Mesothelial cell of epicardium (in vitro differentiated cells): Measurements from ENCODE around the gene ADAR. TPM values are rescaled to one million over a fixed set of nuclear protein-coding genes. Genes with fewer than 3 reads are reported as not detected.

ENCODE experiments used
- DNase-seq, 2 experiments: peaks; one replicate each; pipeline ENCODE4 v3.0.0; 2021; ENCODE audit warnings: low spot score in 2 of 2; ENCODE audit not compliant: unreplicated experiment in 2 of 2
- H3K27ac Mint-ChIP-seq: 2 replicates; pipeline ENCODE4 v1.8.0; 2021; ENCODE audit warnings: mixed read lengths
- H3K27me3 Mint-ChIP-seq: 2 replicates; pipeline ENCODE4 v1.8.0; 2021; ENCODE audit warnings: low read depth, mixed read lengths
- H3K36me3 Mint-ChIP-seq: 2 replicates; pipeline ENCODE4 v1.8.0; 2021; ENCODE audit warnings: mixed read lengths
- H3K4me1 Mint-ChIP-seq: 2 replicates; pipeline ENCODE4 v1.8.0; 2021; ENCODE audit warnings: mixed read lengths
- H3K4me3 Mint-ChIP-seq: 2 replicates; pipeline ENCODE4 v1.8.0; 2021; ENCODE audit warnings: mild to moderate bottlenecking, moderate library complexity, mixed read lengths
- H3K9me3 Mint-ChIP-seq: 2 replicates; pipeline ENCODE4 v1.8.0; 2021; ENCODE audit warnings: mixed read lengths
- CTCF ChIP-seq: fragments of 200-600 bp; sonication (generic); IDR thresholded peaks from one replicate; pipeline ENCODE4 v1.5.0; 2021; ENCODE audit warnings: antibody characterized with exemption; ENCODE audit not compliant: unreplicated experiment
- total RNA-seq: library from RNA; stranded (reverse); gene quantifications from 3 replicates; pipeline ENCODE4 v1.2.1, GENCODE V29; 2021

Gene ADAR
- total RNA-seq, 1 donor from 2014 or later, result 229 TPM

GRCh38 chr1:154547105-154547732, 60.8 kb downstream of the ADAR start:
- peaks cover 16% of the 10 kb centered on the region for H3K27me3 Mint-ChIP-seq
- no peak for DNase-seq
- H3K27ac Mint-ChIP-seq, result peak overlapping the region; percentile 71
- H3K4me1 Mint-ChIP-seq, result peaks cover 26% of the 10 kb centered on the region
- no peak overlapping the region for H3K4me3 Mint-ChIP-seq
- TF ChIP-seq CTCF, result no peak
- H3K36me3 Mint-ChIP-seq, result peaks cover 20% of the 10 kb centered on the region
- H3K9me3 Mint-ChIP-seq, result no peaks in the 10 kb centered on the region

GRCh38 chr1:154546264-154547063, 61.5 kb downstream of the ADAR start:
- Mint-ChIP-seq H3K36me3 (peaks cover 17% of the 10 kb centered on the region), H3K27ac (peak overlapping the region; percentile 45), H3K9me3 (no peaks in the 10 kb centered on the region), H3K4me3 (no peak overlapping the region), H3K27me3 (peaks cover 24% of the 10 kb centered on the region), H3K4me1 (peaks cover 26% of the 10 kb centered on the region)
- DNase-seq, result peak in 1 of 2 experiments; percentile 47
- TF ChIP-seq CTCF, result peak; percentile 52

DNA sequence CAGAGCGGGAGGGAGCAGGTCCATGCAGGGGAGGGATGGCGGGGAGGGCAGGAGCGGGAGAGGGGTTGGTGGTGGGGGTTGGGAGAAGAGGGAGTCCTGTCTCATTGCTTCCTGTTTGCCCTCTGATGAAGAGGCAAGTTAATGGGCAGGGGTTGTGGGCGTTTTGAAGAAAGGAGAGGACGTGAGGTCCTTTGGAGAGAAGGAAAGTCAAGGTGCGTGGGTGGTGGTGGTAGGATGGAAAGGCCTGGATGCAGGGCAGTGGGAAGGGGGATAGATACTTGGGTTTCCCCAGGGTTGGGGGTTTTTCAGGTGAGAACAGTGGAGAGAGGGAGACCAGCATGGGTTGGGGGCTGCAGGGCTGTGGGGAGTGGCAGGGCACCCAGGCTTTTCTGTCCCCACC, 66.8 kb downstream of the ADAR start:
- no peak for DNase-seq
- H3K4me3 Mint-ChIP-seq, result no peak overlapping the region
- no peak for TF ChIP-seq CTCF
- H3K27ac Mint-ChIP-seq, result no peak overlapping the region
- H3K4me1 Mint-ChIP-seq, result no peaks in the 10 kb centered on the region
- H3K36me3 Mint-ChIP-seq, result no peaks in the 10 kb centered on the region
- peaks cover 62% of the 10 kb centered on the region for H3K27me3 Mint-ChIP-seq
- H3K9me3 Mint-ChIP-seq, result no peaks in the 10 kb centered on the region

DNA sequence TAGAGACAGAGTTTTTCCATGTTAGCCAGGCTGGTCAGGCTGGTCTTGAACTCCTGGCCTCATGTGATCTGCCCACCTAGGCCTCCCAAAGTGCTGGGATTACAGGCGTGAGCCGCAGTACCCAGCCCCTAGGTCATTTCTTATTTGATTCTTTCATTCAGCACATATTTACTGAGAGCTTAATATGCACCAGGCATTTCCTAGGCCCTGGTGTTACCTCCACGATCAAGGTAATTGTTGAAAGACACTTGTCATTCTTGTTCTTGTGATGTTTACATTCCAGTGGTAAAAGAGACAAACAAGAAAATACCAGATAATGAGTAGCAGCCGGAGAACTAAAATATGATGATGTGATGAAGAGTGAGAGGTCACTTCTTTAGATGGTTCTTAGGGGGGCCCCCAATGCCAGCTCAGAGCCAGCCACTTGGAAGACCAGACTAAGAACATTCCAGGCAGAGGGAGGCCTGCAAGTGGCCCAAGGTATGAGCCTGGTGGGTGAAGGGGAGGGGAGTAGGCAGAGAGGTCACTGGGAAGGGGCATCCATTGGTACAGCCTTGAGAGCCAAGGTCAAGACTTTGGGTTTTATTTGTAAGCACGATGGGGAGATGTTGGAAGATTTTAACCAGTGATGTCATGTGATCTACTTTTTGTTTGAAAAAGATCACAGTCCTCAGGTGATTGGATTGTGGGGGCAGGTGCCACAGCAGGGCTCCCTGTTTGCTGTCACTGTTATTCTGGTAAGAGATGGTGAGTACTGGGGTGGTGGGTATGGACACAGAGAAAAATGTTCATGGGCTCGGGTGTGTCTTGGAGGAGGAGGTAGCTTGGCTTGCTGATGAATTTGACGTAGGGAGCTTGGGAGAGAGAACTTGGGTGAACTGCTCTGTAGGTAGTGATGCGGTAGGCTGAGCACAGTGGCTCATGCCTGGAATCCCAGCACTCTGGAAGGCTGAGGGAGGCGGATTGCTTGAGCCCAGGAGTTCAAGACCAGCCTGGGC, 68.2 kb downstream of the ADAR start:
- Mint-ChIP-seq H3K4me1 (no peaks in the 10 kb centered on the region), H3K9me3 (peaks cover 5% of the 10 kb centered on the region), H3K27me3 (peaks cover 70% of the 10 kb centered on the region), H3K4me3 (no peak overlapping the region), H3K36me3 (no peaks in the 10 kb centered on the region), H3K27ac (no peak overlapping the region)
- no peak for TF ChIP-seq CTCF
- no peak for DNase-seq

DNA sequence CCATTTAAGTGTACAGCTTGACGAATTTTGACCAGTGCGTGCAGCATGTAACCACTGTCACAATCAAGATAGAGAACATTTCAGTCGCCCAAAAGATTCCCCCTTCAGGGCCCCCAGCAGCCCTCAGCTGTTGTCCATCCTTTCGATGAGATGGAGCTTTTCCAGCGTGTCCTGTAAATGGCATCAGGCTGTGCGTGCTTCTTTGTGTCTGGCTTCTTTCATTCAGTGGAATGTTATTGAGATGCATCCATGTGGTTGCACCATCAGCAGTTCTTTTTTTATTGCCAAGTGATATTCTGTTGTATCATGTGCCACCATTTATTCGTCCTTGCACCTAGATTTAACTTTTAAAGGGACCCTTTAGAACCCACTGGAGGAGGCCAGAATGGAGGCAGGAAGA, 71.4 kb downstream of the ADAR start:
- Mint-ChIP-seq H3K36me3 (no peaks in the 10 kb centered on the region), H3K27ac (no peak overlapping the region)
- TF ChIP-seq CTCF, result no peak

More for the DNA sequence above, 71.4 kb downstream of the ADAR start:
- Mint-ChIP-seq H3K27me3 (peaks cover 57% of the 10 kb centered on the region), H3K9me3 (peaks cover 5% of the 10 kb centered on the region), H3K4me1 (no peaks in the 10 kb centered on the region), H3K4me3 (no peak overlapping the region)
- DNase-seq, result no peak
